ENCODE measurements around the gene CREM. TPM values are rescaled to one million over a fixed set of nuclear protein-coding genes. Genes with fewer than 3 reads are reported as not detected.

Gene CREM
- total RNA-seq, 1 donor from 2014 or later: 86.4 TPM

GRCh38 chr10:35217455-35217854 lies 90.8 kb downstream of the CREM start:
- ChIA-PET POLR2A (interaction anchor here (0.6 to 9.9 kb wide), 5 partner anchors 22 to 128 kb away, joined by 3 to 77 read pairs (median 8); partner anchors contain the start of gene CREM), CTCF (interaction anchor here (0.9 to 10.7 kb wide), 7 partner anchors 11 to 223 kb away, joined by 3 to 198 read pairs (median 15); partner anchors contain the start of gene CREM)
- DNase-seq (no peak), ATAC-seq (ENCODE audit: low read depth) (no peak)
- H3K4me3 Mint-ChIP-seq: no peak overlapping the region
- TF ChIP-seq CTCF (IDR thresholded peaks at IDR 0.05): no peak
- intact Hi-C loops (cut with micrococcal nuclease): loop anchor here (5.0 kb wide), 1 partner anchor 560 kb away; no protein-coding TSS in a partner anchor
- H3K4me1 Mint-ChIP-seq: peaks cover 12% of the 10 kb centered on the region
- no peaks in the 10 kb centered on the region for H3K9me3 Mint-ChIP-seq
- H3K36me3 Mint-ChIP-seq (ENCODE audit: low read depth): peaks cover 12% of the 10 kb centered on the region
- H3K27ac Mint-ChIP-seq: no peak overlapping the region
- peaks cover 9% of the 10 kb centered on the region for H3K27me3 Mint-ChIP-seq

GRCh38 chr10:35218339-35218955 lies 91.8 kb downstream of the CREM start:
- H3K4me3 Mint-ChIP-seq: no peak overlapping the region
- DNase-seq (peak; percentile 44), ATAC-seq (ENCODE audit: low read depth) (peak; percentile 82)
- H3K36me3 Mint-ChIP-seq (ENCODE audit: low read depth): peaks cover 4% of the 10 kb centered on the region
- no peak for TF ChIP-seq CTCF (IDR thresholded peaks at IDR 0.05)
- peaks cover 9% of the 10 kb centered on the region for H3K27me3 Mint-ChIP-seq
- peaks cover 12% of the 10 kb centered on the region for H3K4me1 Mint-ChIP-seq
- CTCF ChIA-PET: interaction anchor here (0.7 to 10.7 kb wide), 7 partner anchors 10 to 244 kb away, joined by 3 to 198 read pairs (median 15); partner anchors contain the start of gene CREM
- no peak overlapping the region for H3K27ac Mint-ChIP-seq
- H3K9me3 Mint-ChIP-seq: no peaks in the 10 kb centered on the region
- intact Hi-C loops (cut with micrococcal nuclease): loop anchor here (1.0 to 5.0 kb wide), 7 partner anchors 9 to 561 kb away; partner anchors contain the start of gene CREM
- POLR2A ChIA-PET: interaction anchor here (0.6 to 9.9 kb wide), 4 partner anchors 23 to 127 kb away, joined by 3 to 77 read pairs (median 12); partner anchors contain the start of gene CREM

GRCh38 chr10:35219292-35219691 lies 92.6 kb downstream of the CREM start:
- DNase-seq (no peak), ATAC-seq (ENCODE audit: low read depth) (no peak)
- intact Hi-C loops (cut with micrococcal nuclease): loop anchor here (2.0 to 5.0 kb wide), 2 partner anchors 224 to 562 kb away; no protein-coding TSS in a partner anchor
- POLR2A ChIA-PET: interaction anchor here (9.9 kb wide), 1 partner anchor 92 kb away, joined by 77 read pairs; the partner anchor contains the start of gene CREM
- CTCF ChIA-PET: interaction anchor here (0.5 to 10.7 kb wide), 7 partner anchors 23 to 1905 kb away, joined by 3 to 198 read pairs (median 6); partner anchors contain the start of gene CREM
- no peaks in the 10 kb centered on the region for H3K36me3 Mint-ChIP-seq (ENCODE audit: low read depth)
- H3K9me3 Mint-ChIP-seq: no peaks in the 10 kb centered on the region
- no peak overlapping the region for H3K27ac Mint-ChIP-seq
- peaks cover 12% of the 10 kb centered on the region for H3K4me1 Mint-ChIP-seq
- TF ChIP-seq CTCF (IDR thresholded peaks at IDR 0.05): no peak
- H3K27me3 Mint-ChIP-seq: peaks cover 9% of the 10 kb centered on the region
- H3K4me3 Mint-ChIP-seq: no peak overlapping the region

- Mint-ChIP-seq H3K27ac (no peak overlapping the region), H3K9me3 (no peaks in the 10 kb centered on the region), H3K4me1 (peaks cover 12% of the 10 kb centered on the region), H3K36me3 (ENCODE audit: low read depth) (no peaks in the 10 kb centered on the region), H3K27me3 (peaks cover 9% of the 10 kb centered on the region), H3K4me3 (no peak overlapping the region)
- intact Hi-C loops (cut with micrococcal nuclease): loop anchor here (2.0 to 5.0 kb wide), 2 partner anchors 225 to 563 kb away; no protein-coding TSS in a partner anchor
- ATAC-seq (ENCODE audit: low read depth): no peak
- TF ChIP-seq CTCF (IDR thresholded peaks at IDR 0.05): no peak
- ChIA-PET CTCF (interaction anchor here (0.5 to 10.7 kb wide), 8 partner anchors 24 to 1904 kb away, joined by 3 to 198 read pairs (median 4); partner anchors contain the start of gene CREM), POLR2A (interaction anchor here (0.5 to 9.9 kb wide), 2 partner anchors 86 to 93 kb away, joined by 3 to 77 read pairs; partner anchors contain the start of gene CREM)
- no peak for DNase-seq
These were observed 93.5 kb downstream of the CREM start for GRCh38 chr10:35219891-35220890.

Measured in activated B cell treated with CpG ODN at 0.5 μM for 24 hours (primary cell).